Endothelial cell of umbilical vein (primary cell): ENCODE measurements around the gene UBR4.

Source experiments
- CTCF ChIP-seq, 2 donors: IDR thresholded peaks; 1 replicate in 1 of 2; 2 replicates in 1 of 2; pipeline ENCODE4 v1.5.1; 2011; ENCODE audit warnings: low read length in 2 of 2, mild to moderate bottlenecking in 2 of 2, moderate library complexity in 2 of 2, control low read depth in 1 of 2, inconsistent platforms in 1 of 2, low read depth in 1 of 2; ENCODE audit not compliant: insufficient read depth in 1 of 2; ENCODE audit errors: extremely low read depth in 1 of 2
- EZH2 ChIP-seq: IDR thresholded peaks from 2 replicates; pipeline ENCODE4 v1.6.1; 2012; ENCODE audit warnings: borderline replicate concordance, low read depth, mild to moderate bottlenecking, moderate library complexity, low read length, inconsistent platforms; ENCODE audit not compliant: severe bottlenecking
- JUN ChIP-seq: IDR thresholded peaks from 2 replicates; pipeline ENCODE4 v1.6.1; 2011; ENCODE audit warnings: borderline replicate concordance, low read depth; ENCODE audit not compliant: insufficient read length, insufficient read depth
- POLR2A ChIP-seq: IDR thresholded peaks from 2 replicates; pipeline ENCODE4 v1.6.1; 2012; ENCODE audit warnings: low read depth, mild to moderate bottlenecking, control low read depth, low read length
- TF ChIP-seq, protein P1 (sequence below): IDR thresholded peaks from 2 replicates; pipeline ENCODE4 v1.6.1; 2011; ENCODE audit not compliant: insufficient read depth, insufficient read length

GRCh38 chr1:19209439-19209989 is 552 bp downstream of the UBR4 start:
- TF ChIP-seq, protein P1, sequence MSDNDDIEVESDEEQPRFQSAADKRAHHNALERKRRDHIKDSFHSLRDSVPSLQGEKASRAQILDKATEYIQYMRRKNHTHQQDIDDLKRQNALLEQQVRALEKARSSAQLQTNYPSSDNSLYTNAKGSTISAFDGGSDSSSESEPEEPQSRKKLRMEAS: no peak
- TF ChIP-seq CTCF (IDR thresholded peaks at IDR 0.05; ENCODE audit: extremely low read depth in 1 of 2, insufficient read depth in 1 of 2, low read depth in 1 of 2, low read length in 2 of 2): no peak
- no peak for TF ChIP-seq POLR2A
- TF ChIP-seq JUN: no peak
- no peak for TF ChIP-seq EZH2
